GM18858 (cell line): ENCODE measurements around the gene KCNQ1OT1.

Source experiments
- ATAC-seq: cut with Tn5 transposase; IDR thresholded peaks from one replicate; pipeline ENCODE4 v1.9.1; 2021; ENCODE audit not compliant: unreplicated experiment

Gene KCNQ1OT1

GRCh38 chr11:2574043-2574552 lies 125.7 kb downstream of the KCNQ1OT1 start:
- no peak for ATAC-seq

GRCh38 chr11:2573240-2574042 lies 126.4 kb downstream of the KCNQ1OT1 start:
- ATAC-seq, result no peak

- ATAC-seq, result no peak
Measured at GRCh38 chr11:2572491-2573239, 127.1 kb downstream of the KCNQ1OT1 start.

GRCh38 chr11:2571598-2572281 lies 128.1 kb downstream of the KCNQ1OT1 start:
- ATAC-seq, result no peak

- ATAC-seq, result no peak
Measured at GRCh38 chr11:2570841-2571597, 128.8 kb downstream of the KCNQ1OT1 start.

GRCh38 chr11:2570211-2570811 lies 129.5 kb downstream of the KCNQ1OT1 start:
- ATAC-seq, result no peak

GRCh38 chr11:2569731-2570210 lies 130.0 kb downstream of the KCNQ1OT1 start:
- ATAC-seq, result no peak

GRCh38 chr11:2569321-2569721 lies 130.5 kb downstream of the KCNQ1OT1 start:
- ATAC-seq, result no peak

- ATAC-seq, result no peak
Measured at GRCh38 chr11:2567026-2567671, 132.6 kb downstream of the KCNQ1OT1 start.

- ATAC-seq, result no peak
Measured at GRCh38 chr11:2566223-2567025, 133.4 kb downstream of the KCNQ1OT1 start.

- ATAC-seq, result no peak
Measured at GRCh38 chr11:2565447-2566222, 134.2 kb downstream of the KCNQ1OT1 start.

GRCh38 chr11:2564588-2565425 lies 135.0 kb downstream of the KCNQ1OT1 start:
- no peak for ATAC-seq

- no peak for ATAC-seq
Measured at GRCh38 chr11:2564008-2564530, 135.7 kb downstream of the KCNQ1OT1 start.

- no peak for ATAC-seq
Measured at GRCh38 chr11:2563213-2564007, 136.4 kb downstream of the KCNQ1OT1 start.

GRCh38 chr11:2562890-2563212 lies 136.9 kb downstream of the KCNQ1OT1 start:
- ATAC-seq, result no peak
